ENCODE results near the gene AKAP10.

Gene AKAP10

GRCh38 chr17:20009302-20010098 is 31.9 kb upstream of the AKAP10 start, which contains the start of gene SPECC1 (continued):
- TF ChIP-seq PRDM2 (tag by site-specific recombination; IDR thresholded peaks at IDR 0.05; ENCODE audit: borderline replicate concordance) (no peak), ZNF677 (tag by site-specific recombination; IDR thresholded peaks at IDR 0.05) (no peak), OVOL3 (tag by site-specific recombination; IDR thresholded peaks at IDR 0.05) (no peak), ZNF146 (tag by site-specific recombination; IDR thresholded peaks at IDR 0.05) (no peak), ZNF560 (tag by site-specific recombination; IDR thresholded peaks at IDR 0.05; ENCODE audit: borderline replicate concordance) (no peak), ZNF292 (tag by site-specific recombination; IDR thresholded peaks at IDR 0.05; ENCODE audit: borderline replicate concordance, low read depth) (no peak), ZNF10 (tag by site-specific recombination; IDR thresholded peaks at IDR 0.05) (no peak), ZSCAN4 (tag by site-specific recombination; IDR thresholded peaks at IDR 0.05) (no peak), ZNF843 (tag by site-specific recombination; IDR thresholded peaks at IDR 0.05) (no peak), PRDM6 (tag by site-specific recombination; IDR thresholded peaks at IDR 0.05) (no peak), HOXD13 (CRISPR knock-in tag; IDR thresholded peaks at IDR 0.05; ENCODE audit: borderline replicate concordance) (no peak), ZSCAN23 (tag by site-specific recombination; IDR thresholded peaks at IDR 0.05) (no peak), SCRT2 (tag by site-specific recombination; IDR thresholded peaks at IDR 0.05) (peak; percentile 91), ZNF398 (tag by site-specific recombination; IDR thresholded peaks at IDR 0.05) (peak; percentile 17; the same call in 1 of the 2 replicates), ZNF366 (tag by site-specific recombination; conservative IDR thresholded peaks at IDR 0.05) (no peak), ZNF202 (tag by site-specific recombination; IDR thresholded peaks at IDR 0.05; ENCODE audit: borderline replicate concordance) (no peak), ZNF324 (tag by site-specific recombination; IDR thresholded peaks at IDR 0.05) (no peak), ZFP37 (tag by site-specific recombination; IDR thresholded peaks at IDR 0.05) (peak; percentile 65; the same call in 1 of the 2 replicates), ZNF157 (tag by site-specific recombination; IDR thresholded peaks at IDR 0.05) (no peak), ZNF23 (tag by site-specific recombination; IDR thresholded peaks at IDR 0.05; ENCODE audit: borderline replicate concordance) (no peak), ZNF133 (tag by site-specific recombination; IDR thresholded peaks at IDR 0.05) (no peak), PATZ1 (tag by site-specific recombination; IDR thresholded peaks at IDR 0.05) (peak; percentile 88), ZNF692 (tag by site-specific recombination; IDR thresholded peaks at IDR 0.05) (no peak), KLF10 (tag by site-specific recombination; IDR thresholded peaks at IDR 0.05) (no peak; the same call in none of the 2 replicates), ZBTB7A (tag by site-specific recombination; IDR thresholded peaks at IDR 0.05; ENCODE audit: low read depth) (peak; percentile 63; the same call in 1 of the 2 replicates)

All from HEK293 (cell line).